T follicular helper cell (primary cell): ENCODE data around the gene C10orf90.
"Not testable (repeated sequence)": the region's sequence is repeated elsewhere in the genome, so short reads cannot be mapped to it uniquely, and the experiment has no call there.

Source experiments
- DNase-seq: peaks from one replicate; pipeline ENCODE4 v3.0.0-alpha.2; 2020; ENCODE audit warnings: low read depth

Gene C10orf90

DNA sequence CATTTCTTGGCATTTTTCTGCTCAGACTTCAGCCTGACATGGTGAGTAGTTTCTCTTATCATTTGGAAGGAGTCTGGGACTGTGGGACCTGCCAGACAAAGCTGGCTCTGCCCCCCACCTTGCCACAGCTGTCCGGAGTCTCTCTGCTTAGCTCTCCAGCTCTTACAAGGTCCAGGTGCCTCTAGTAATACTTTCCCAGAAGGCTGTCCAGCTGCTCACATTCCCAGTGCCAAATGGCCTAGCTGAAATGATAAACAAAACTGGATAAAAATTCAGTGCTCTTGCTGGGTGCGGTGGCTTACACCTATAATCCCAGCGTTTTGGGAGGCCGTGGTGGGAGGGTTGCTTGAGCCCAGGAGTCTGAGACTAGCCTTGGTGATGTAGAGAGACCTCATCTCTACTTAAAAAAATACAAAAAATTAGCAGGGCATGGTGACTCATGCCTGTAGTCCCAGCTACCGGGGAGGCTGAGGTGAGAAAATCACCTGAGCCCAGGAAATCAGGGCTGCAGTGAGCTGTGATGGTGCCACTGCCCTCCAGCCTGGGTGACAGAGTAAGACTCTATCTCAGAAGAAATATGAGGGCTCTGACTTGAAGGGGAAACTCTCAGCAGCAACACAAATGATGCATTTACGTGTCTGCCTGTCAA lies 86.8 kb downstream of the C10orf90 start:
- no peak for DNase-seq

DNA sequence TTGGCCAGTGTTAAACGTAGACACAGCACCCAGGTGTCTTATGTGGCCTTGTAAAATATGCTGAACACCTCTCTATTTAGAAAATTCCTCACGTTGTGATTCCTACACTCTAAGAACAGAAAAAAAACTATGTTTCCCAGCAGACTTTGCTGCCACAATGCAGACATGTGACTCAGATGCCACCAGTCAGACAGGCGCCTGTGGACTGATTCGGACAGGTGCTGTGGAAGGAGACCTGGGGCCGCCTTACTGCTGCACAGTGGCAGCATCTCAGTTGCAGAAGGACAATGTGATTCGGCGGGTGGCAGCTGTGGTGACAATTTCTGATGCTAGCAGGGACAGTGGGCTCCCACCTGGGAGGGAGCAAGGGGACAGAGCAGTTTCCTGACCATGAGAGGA lies 88.8 kb downstream of the C10orf90 start:
- no peak for DNase-seq

DNA sequence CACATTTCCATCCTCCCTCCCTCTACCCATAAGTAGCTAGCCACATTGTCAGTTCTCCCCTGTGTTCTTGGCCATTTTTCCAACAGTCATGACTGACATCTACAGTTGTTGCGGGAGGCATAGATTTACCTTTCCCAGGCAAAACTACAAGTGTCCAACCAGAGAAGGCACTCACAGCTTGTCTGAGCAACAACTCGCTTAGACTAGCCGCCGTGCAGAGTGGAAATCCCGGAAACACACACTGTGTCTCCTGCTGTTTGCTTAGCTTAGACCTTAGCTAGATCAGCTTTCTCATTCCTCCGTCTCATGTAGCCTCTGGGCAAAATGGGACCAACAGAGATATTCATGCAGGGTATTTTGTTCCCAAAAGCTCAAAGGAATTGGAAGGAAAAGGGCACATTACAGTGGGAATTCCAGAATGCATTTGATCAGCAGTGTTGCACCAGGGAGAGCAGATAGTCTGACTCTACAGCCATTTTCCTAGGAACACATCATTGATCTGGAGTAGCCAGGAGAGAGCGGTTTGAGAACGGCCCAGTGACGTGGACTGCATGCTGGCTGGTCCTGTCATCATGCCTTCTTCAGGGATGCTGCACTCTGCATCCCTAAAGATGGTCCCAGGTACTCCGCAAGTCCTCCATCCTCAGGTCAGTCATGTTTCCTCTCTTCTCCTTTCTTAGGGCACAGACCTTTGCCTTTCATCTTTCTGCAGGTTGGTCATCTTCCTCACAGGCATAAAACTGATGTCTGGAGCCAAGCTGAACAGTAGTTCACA lies 89.4 kb downstream of the C10orf90 start:
- no peak for DNase-seq

DNA sequence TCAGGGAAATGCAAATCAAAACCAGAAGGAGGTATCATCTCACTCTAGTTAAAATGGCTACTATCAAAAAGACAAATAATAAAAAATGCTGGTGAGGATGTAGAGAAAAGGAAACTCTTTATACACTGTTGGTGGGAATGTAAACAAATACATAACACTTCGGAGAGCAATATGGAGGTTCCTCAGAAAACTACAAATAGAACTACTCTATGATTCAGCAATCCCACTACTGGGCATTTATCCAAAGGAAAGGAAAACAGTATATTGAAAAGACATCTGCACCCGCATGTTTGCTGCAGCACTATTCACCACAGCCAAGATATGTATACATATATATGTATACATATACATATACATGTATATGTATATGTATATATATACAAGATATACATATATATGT lies 94.2 kb downstream of the C10orf90 start:
- DNase-seq, result no peak

DNA sequence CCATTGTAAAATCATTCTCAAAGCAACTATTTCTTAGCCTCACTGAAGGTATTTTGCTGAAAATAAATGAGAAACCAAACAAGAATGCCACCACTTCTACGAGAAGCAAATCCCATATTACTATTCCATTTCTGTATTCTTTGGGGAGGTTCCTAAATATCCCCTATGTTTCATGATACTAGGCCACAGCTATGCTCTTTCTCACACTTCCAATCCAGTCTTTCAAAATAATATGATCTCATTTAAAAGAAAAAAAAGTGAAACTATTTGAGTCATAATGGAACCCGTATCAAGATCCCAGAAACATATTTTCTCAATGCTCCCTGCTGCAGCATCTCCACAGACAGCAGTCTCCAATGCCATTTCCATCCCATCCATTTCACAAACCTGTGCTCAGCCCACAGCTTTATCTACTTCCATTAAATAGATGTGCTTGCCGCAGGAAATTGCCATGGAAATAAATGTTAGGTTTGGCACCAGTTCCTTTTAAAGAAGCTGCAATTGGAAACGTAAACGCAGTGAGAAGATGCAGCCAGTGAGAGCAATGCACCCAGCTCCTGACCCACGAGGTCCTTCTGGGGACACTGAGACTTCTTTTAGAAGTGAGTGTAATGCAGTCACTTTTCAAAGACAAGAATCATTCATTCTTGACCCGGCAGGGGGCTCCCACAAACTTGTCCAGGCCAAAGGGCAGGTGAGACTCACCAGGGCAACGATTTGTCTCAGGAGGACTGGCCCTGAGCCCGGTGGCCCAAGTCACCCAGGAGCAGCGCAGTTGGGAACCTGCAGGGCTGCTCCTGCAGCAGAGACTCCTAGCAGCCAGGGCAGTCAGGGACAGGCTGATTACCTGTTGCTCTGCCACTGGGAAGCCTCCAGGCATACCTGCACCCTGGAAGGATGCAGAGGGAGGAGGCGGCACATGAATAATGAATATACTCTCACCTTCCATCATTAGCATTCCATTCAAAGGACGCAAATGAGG lies 99.6 kb downstream of the C10orf90 start:
- no peak for DNase-seq

DNA sequence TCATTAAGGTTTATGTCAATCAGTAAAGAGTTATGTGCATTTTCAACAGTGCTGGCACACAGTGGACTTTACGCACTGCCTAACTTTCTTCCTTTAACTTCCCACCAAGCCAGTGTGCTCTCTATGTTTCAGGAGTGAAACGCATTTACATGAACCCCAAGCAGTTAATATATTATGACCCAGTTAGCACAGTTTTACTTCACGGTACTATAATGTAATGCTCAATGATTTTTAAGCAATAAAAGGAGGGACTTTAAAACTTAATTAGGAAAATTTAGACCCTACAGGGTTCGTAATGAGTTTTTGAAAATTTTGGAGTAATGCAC lies 100.3 kb downstream of the C10orf90 start:
- no peak for DNase-seq

DNA sequence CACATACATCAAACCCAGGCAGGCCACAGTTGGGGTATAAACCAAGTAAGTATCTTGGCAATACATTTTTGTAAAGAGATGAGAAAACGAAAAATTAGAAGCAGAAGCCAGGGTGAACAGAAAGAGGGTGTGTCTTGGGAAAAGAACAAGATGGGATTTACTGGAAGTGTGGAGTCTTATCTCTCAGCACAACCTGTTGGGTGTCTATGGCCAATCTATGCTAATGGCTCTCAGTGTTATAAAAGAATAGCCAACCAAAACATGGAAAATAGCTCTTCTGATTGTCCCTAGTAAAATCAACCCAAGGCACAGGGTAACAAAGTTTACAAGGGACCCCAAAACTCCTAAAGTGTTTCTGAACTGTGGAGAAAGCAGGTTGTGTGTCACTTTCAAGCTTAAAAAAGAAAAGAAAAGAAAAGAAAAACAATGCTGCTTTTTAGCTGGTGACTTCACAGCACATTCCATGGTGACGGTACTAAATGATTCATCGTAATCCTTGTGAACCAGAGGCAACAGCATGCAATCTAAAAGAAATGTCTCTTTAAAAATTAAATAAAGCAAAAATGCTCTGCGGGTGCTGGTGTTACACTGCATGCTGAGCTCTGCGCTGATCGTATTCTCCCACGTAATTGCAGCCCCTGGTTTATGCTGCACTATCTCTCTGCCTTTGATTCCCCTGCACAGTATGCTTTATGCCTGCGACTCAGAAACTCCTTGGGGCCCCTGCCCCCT lies 100.8 kb downstream of the C10orf90 start:
- DNase-seq, result no peak

DNA sequence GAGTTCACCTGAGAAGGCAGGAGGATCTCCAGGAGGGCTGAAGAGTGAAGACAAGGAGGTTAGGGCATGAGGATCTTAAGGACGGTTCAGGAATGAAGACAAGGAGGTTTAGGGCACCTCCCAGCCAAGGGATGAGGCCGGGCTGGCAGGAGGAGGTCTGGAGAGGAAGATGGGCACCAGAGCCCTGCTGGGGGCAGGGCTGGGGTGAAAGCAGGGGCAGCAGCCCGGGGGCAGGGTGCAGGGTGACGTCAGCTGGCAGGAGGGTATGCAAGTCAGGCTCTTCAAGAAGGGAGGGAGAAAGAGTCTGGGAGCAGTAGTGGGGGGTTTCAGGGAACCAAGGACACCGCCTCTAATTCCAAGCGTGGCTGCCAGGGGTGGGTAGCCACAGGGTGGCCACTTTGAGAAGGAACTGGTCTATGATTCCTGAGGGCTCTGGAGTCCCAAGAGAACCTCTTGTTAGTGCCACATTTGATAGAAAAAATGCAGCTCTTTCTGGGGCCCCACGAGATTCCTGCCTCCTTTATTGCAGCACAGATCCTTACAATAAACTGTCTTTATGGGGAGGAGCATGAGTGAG lies 101.6 kb downstream of the C10orf90 start:
- DNase-seq, result no peak

DNA sequence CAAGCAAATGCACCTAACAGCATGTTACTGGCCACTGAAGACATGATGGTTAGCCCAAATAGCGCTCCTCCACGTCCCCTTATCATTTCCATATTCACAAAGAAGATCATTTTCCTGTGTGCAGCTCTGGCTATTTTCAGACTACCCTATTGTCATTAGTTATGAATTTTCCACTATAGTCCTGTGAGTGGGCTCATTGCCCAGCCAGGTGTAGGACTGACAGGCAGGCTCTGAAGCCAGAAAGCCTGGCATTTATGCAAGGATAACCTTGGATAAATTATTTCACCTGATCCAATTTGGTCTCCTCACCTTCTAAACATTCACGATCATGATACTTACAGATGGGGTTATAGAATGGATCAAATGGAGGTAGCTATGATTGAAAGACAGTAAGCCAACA lies 104.6 kb downstream of the C10orf90 start:
- no peak for DNase-seq

DNA sequence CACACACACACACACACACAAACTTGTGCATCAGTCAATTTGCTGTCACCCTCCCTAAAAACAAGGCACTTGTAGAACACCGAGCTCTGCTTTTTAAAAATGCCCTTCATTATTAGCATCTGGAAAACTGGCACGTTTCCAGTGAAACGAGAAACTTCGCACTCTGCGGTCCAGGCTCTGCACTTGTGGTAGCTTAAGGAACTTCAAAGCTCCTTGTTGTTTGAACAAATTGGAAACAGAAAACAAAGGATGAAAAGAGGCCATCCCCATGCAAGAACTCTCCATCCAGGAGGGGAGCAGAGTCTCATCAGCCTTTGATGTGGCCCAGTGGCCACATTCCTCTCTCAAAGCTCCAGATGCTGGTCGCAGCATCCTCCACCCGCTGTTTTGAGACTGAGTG lies 105.1 kb downstream of the C10orf90 start:
- no peak for DNase-seq

DNA sequence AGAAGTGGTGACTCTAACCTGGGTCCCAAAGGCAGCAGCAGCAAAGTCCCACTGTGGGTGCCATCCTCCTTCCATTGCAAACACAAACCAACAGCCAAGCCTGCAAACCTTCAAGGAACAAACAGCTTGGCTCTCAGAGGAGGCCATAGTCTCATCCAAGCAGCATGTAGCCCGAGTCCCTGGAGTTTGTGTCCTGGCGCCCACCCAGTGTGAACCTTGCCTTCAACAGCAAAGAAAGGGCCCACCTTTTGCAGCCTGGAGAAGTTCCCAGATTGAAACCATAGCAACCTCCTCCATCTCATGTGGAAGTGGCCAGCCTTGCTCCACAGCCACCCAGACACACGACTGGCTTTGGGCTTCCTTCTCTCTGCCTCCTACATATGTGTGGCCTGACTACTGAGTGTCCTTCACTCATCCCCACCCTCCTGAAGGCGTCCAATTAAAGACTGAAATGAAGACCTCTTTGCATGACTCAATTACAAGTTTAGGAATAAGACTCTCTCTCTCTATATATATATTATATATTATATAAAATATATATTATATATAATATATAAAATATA lies 106.1 kb downstream of the C10orf90 start:
- DNase-seq, result no peak

DNA sequence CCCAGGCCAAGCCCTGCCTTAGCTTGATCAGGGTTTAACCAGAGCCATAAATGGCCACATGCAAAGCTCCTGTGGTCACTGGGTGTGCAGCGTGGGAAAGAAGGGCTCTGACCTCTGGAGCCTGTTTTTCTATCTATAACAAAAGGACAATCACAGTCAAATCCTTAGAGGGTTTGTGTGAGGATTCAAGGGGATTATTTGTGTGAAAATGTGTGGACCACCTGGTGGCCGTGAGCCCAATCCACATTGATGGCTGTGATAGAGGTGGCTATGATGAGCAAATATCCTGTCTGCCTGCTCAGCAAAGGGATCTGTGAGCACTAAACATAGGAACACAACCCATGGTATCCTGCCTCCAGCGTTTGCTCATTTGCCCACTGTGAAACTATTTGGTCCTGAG lies 107.1 kb downstream of the C10orf90 start:
- DNase-seq, result no peak

DNA sequence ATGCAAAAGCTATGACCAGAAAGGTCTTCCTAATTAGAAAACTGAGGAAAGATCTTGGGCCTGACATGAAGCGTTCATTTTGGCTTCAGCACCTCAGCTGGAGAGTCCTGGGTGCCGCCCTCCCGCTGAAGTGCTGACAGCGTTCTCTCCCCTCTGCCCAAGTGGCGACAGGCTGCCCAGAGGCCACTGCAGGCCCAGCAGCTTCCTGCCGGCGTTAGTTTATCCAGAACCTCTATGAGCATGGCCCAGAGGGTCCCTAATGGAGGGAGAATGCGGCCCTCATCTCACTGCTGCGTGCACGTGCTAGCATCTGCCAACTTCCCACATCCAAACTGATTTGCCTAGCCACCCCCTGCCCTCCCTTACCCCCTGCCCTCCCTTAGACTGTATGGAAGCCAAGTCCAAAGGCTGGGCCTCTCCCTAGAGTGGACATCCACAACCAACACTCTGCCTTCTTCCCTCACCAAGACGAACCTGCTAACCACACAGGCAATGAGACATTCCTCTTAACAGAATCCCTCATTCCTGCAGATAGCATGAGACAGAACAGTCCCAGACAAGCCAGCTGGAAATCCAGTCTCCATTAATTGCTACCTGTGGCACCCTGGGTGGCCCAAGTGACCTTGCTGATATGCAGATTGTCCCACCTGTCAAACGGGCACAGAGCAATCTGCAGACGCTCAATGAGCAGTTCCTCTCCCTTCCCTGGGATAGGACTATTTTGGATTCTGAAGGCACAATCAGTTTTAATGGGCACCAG lies 108.4 kb downstream of the C10orf90 start:
- no peak for DNase-seq

DNA sequence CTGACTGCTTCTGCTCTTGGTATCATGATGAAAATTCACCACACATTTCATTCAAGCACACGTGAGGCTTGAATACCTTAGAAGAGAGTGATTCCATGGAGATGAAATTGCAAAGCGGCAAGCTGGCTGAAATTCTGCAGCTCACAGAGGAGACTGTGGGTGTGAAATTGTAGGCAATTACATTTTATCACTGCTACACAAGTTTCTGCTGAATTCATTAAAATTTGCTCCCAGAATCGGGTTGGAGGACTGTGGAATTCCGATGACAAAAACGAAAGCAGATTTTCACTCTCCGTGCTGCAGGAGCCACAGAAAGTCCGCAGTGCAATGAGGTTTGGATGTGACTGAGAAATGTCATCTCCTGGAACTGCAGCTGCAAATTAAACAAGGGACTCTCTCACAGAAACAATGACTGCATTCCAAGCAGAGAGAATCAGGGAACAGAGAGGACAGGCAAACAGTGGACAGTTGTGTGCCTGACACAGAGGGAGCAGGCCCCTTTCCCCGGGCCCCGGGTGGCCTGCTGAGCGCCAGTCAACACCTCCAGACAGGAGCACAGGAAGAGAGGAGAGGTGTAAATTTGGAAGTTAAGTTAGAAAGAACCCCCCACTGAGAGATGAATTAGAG lies 109.1 kb downstream of the C10orf90 start:
- no peak for DNase-seq

DNA sequence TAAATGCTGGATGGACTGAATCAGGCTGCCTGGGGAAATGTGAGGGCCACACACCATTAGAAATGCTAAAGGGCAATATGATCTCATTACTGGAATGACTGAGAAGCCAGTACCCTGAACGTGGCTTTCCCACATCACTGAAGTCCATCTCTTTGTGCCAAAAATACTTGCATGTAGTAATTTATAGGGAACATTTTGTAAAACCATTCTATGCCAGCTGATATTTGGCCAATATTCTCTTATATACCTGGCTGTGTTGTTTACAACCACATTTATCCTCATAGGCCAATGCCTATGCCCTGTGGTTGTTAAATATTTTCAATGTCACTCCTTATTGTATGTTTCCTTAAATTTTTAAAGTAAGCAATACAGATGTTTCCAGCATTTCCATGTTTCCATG lies 111.6 kb downstream of the C10orf90 start:
- no peak for DNase-seq

DNA sequence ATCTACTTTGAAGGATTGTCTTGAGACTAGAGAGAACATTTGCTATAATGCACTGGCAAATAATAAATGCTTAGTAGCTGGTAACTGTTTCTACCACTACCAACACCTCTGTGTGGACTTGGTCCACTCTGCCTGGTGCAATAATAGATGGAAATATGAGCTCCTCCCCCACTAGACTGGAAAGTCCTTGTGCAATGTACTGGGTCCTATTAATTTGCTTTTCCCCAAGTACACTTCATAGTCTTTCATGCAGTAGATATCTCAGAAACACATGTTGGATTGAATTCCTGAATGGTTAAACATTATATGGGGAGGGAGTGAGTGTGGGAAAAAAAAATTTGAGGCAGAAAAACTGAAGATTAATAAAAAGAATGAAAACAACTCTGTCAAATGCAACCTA lies 119.3 kb downstream of the C10orf90 start:
- no peak for DNase-seq

DNA sequence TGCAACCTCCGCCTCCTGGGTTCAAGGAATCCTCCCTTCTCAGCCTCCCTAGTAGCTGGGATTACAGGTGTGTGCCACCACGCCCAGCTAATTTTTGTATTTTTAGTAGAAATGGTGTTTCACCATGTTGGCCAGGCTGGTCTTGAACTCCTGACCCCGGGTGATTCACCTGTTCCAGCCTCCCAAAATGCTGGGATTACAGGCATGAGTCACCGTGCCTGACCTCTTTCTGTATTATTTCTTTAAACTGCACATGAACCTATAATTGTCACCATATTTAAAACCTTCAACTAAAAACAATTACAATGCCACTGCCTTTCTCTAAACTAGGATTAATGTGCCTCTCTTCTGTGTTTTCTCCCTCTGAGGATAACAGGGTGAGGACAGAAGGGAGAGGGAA lies 119.9 kb downstream of the C10orf90 start:
- not testable (repeated sequence) for DNase-seq

DNA sequence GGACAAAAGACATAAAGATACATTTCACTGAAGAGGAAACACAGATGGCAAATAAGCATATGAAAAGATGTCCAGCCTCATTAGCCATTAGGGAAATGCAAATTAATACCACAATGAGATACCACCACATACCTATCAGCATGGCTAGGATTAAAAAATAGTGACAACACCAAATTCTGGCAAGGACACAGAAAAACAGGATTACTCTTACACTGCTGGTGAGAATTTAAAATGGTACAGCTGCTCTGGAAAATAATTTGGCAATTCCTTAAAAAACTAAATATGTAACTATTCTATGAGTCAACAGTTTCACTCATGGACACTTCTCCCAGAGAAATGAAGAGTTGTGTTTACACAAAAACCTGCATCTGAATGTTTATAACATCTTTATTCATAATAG lies 121.1 kb downstream of the C10orf90 start:
- DNase-seq, result no peak

DNA sequence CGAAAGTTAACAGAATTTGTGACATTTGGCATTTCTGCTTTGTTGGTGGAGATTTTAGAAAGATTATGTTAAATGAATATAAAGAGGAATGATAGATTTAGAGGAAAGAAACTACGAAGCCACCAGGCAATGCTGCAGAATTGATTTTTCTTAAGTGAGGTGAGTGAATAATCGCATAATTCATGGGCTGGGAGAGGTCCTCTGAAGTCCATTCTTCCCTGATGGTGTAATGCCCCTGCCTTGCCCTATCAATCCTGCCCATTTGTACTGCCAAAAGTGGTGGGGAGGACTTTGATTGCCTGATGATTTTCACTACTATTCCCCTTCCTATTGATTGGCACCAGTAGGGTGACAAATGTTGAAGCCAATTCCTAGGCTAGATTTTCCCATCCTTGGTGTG lies 125.9 kb downstream of the C10orf90 start:
- no peak for DNase-seq
